T follicular helper cell (primary cell): ENCODE data around the gene ALDH18A1.
"Not testable (repeated sequence)": the region's sequence is repeated elsewhere in the genome, so short reads cannot be mapped to it uniquely, and the experiment has no call there.

Experiments
- DNase-seq: peaks from one replicate; pipeline ENCODE4 v3.0.0-alpha.2; 2020; ENCODE audit warnings: low read depth

Gene ALDH18A1

DNA sequence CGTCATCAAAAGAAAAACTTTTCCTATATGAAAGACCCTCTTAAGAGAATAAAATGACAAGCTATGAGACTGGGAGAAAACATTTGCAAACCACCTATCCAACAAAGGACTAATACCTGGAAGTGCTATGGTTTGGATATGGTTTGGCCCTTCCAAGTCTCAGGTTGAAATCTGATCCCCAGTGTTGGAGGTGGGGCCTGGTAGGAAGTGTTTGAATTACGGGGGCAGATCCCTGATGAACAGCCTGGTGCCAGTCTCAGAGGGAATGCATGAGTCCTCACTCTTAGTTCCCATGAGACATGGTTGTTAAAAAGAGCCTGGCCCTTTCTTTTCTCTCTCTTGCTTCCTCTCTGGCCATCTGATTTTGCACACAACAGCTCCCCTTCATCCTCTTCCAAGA lies 6.3 kb downstream of the ALDH18A1 start:
- no peak for DNase-seq

- DNase-seq: no peak
Observed at GRCh38 chr10:95648138-95648537, 8.4 kb downstream of the ALDH18A1 start.

GRCh38 chr10:95646160-95646559 lies 10.4 kb downstream of the ALDH18A1 start:
- DNase-seq: no peak

- DNase-seq: no peak
Observed at GRCh38 chr10:95644901-95645300, 11.6 kb downstream of the ALDH18A1 start.

DNA sequence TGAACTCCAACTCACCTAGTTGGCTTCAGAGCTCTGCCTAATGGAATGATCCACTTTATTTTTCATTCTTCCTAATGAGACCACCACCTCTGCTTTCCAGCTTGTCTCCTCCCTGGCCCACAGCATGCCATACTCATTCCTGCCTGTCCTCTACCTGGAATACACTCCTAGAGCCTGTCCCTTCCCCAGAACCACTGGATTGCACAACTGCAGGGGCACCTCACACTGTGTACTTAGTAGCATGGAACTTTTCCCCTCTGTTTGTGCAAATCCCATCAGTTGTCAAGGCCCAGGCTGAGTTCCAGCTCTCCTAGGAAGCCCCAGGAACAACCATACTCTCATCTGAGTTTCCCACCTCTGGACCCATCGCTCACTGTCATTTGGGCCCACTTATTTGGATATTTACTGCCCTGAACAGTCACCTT lies 15.6 kb downstream of the ALDH18A1 start:
- DNase-seq: no peak

DNA sequence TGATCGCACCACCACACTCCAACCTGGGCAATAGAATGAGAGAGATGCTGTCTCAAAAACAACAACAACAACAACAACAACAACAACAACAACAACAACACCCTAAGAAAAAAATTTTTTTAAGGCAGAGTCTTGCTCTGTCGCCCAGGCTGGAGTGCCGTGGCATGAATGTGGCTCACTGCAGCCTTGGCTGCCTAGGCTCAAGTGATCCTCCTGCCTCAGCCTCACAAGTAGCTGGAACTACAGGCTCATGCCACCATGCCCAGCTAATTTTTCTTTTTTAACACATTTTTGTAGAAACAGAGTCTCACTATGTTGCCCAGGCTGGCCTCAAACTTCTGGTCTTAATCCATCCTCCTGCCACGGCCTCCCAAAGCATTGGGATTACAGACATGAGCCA lies 18.6 kb downstream of the ALDH18A1 start:
- DNase-seq: no peak

DNA sequence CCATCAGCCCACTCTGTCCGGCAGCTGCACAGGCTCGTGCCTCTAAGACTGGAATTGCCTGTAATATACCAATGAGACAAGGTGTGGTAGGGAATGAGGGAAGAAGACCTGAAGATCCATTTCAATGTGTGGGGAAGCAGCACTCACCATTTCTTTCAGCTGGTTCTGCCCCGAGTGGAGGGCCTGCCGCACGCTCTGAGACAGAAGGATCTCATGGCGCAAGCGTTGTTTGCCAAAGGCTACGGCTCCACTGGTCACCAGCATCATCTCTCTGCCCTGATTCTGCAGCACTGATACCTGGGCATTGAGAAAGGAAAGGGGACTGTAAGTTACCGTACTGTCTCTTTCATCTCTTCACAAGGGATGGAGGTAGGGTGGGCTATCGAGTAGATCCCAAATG lies 19.4 kb downstream of the ALDH18A1 start:
- DNase-seq: no peak

DNA sequence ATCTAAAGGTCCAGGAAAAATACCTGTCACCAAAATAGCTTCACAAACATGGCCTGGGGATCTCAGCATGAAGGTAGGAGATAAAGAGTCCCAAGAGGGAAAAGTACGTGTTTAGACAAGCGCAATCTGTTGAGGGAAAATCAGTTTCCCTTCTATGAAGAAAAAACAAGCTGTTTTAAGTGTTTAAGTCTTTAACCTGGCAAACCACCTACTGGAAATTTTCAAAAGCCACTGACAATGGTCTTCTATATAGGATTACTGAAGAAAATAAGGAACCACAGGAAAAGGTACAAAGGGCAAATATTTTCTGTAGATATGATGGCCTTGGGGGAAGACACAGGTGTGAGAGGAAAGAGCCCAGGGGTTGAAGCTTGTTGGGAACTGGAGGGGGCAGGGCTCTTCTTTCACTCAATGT lies 21.2 kb downstream of the ALDH18A1 start:
- DNase-seq: no peak

- no peak for DNase-seq
Observed at GRCh38 chr10:95628786-95629185, 27.7 kb downstream of the ALDH18A1 start.

GRCh38 chr10:95626500-95626899 lies 30.0 kb downstream of the ALDH18A1 start:
- no peak for DNase-seq

DNA sequence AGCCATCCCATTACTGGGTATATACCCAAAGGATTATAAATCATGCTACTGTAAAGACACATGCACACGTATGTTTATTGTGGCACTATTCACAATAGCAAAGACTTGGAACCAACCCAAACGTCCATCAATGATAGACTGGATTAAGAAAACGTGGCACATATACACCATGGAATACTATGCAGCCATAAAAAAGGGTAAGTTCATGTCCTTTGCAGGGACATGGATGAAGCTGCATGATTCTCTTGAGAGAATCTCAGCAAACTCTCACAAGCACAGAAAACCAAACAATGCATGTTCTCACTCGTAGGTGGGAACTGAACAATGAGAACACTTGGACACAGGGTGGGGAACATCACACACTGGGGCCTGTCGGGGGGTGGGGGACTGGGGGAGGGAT lies 36.1 kb downstream of the ALDH18A1 start:
- not testable (repeated sequence) for DNase-seq

DNA sequence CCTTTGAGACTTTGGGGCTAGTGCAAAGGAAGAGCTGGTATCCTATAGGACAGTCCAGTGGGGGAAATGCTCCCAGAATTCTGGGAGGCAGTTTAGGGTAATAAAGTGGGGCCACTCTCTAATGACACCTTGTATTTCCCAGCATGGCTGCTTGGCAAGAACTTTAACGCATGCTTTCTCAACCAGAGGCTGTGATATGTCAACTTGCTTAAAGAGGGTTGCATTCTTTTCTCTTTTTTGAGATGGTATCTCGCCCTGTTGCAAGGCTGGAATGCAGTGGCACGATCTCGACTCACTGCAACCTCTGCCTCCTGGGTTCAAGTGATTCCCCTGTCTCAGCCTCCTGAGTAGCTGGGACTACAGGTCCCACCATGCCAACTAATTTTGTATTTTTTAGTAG lies 38.4 kb downstream of the ALDH18A1 start:
- DNase-seq: no peak

DNA sequence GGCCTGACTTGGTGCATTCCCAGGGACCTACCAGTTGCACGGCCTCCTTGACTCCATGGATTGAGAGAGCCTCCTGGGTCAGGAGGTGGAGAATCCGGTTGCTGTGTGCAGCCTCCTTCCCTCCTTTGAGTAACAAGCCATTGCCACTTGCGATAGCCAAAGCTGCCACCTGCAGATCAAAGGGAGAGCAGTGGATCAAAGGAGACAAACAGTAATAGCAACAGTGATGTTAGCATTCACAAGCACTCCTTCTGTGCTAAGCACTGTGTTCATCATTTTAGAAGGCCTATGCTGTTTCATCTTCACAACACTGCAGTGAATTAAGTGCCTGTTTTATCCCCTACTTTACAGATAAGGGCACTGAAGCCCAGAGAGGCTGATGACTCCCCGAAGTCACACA lies 40.1 kb downstream of the ALDH18A1 start:
- DNase-seq: no peak

DNA sequence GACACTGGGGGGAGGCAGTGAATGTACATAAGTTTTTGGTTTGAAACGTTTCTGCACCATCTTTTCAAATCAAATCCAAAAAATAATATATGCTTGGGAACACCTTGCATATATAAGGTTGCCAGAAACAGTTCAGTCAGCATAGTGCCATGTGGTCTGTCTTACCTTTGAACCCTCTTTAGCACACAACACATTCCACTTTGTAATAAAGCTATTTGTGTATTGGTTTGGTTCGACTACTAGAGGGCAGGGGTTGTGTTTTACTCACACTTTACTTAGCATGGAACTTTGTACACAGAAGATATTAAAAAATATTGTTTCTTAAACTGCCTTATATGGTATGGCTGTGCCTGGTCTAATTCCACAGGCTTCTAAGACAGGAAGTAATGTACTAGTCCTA lies 43.2 kb downstream of the ALDH18A1 start:
- no peak for DNase-seq

- DNase-seq: no peak
Observed at GRCh38 chr10:95610727-95611126, 45.8 kb downstream of the ALDH18A1 start.

DNA sequence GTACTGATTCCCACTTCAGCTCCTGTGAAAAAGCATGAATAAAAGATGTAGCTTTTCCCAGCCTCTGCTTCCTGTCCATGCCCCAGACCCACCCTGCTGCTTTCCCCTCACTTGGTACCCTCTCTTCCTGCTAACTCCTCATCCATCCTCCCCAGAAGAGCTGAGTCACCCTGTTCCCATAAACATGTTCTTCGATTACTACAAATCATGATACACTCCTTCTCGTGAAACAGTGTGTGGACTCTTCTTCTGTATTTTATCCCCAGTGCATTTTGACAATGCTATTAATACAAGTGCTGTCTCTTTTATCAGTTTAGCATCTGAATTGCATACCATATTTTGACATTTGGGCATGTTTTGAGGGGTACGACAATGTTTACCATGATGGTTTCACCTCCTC lies 49.6 kb downstream of the ALDH18A1 start:
- DNase-seq: no peak

- no peak for DNase-seq
Observed at GRCh38 chr10:95605163-95605562, 51.3 kb downstream of the ALDH18A1 start.

DNA sequence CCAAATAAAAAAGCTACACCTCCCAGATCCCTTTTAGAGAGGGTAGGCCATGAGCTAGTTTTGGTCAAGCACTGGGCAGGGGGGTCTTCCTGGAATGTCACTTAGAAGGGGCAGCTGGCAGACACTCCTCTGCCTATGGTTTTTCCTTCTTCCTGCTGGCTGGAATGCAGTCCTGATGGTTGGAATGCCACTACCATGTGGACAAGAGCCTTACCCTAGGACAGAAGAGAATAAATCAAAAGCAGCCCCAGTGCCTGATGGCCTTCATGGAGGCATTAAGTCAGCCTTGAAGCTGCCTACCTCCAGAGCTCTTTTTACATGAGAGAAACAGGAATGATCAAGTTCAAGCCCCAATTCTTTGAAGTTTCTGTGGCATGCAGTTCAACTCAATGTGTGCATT lies 51.9 kb downstream of the ALDH18A1 start:
- no peak for DNase-seq

DNA sequence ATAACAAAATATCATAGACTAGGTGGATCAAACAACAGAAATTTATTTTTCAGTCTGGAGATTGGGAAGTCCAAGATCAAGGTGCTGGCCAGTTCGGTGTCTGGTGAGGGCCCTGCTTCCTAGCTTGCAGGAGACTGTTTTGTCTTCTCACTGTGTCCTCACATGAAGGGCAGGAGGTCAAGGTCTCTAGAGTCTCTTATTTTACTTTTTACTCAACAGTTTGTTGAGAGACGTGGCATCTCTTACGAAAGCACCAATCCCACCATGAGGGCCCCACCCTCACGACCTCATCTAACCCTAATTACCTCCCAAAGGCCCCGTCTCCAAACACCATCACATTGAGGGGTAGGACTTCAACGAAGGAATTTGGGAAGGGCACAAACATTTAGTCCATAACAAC lies 54.1 kb downstream of the ALDH18A1 start:
- DNase-seq: no peak

- DNase-seq: peak; percentile 9
Observed at GRCh38 chr10:95601116-95601719, 55.3 kb downstream of the ALDH18A1 start.

DNA sequence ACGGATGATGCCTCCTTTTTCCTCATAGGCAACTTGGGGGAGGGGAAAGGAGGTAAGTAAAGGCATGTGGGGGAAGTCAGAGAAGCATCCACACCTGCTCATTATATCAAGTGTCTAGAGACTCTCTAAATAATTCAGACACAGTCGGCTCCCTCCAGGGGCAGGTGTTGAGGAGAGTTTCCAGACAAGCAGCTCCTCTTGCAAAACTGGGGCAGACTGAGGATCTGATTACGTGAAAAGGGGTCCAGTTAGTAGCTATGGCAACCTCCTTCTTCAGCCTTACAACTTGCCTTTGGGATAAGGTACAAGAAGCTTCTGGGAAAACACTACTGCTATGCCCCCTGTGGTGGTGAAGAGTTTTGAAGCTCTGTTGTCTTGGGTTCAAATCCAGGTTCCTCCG lies 56.4 kb downstream of the ALDH18A1 start:
- DNase-seq: no peak

- DNase-seq: no peak
Observed at GRCh38 chr10:95597788-95598187, 58.7 kb downstream of the ALDH18A1 start.

DNA sequence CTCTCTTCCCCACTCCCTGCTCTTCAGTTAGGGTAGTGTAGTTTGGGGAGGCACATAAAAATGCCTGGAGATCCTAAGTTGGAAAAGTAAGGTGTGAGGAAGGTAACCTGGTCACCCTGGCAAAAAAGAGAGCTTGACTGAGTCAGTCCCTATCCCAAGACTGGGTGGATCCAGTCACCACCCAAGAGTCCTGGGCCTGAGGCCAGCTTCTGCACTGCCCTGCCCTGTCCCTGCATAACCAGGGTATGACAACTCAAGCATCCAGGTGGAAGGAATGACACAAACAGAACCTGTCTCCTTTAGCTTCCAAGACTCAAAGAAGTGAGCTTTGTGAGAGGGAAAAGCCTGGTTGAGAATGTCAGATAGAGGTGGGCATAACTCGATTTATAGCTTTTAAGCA lies 68.5 kb downstream of the ALDH18A1 start:
- no peak for DNase-seq

DNA sequence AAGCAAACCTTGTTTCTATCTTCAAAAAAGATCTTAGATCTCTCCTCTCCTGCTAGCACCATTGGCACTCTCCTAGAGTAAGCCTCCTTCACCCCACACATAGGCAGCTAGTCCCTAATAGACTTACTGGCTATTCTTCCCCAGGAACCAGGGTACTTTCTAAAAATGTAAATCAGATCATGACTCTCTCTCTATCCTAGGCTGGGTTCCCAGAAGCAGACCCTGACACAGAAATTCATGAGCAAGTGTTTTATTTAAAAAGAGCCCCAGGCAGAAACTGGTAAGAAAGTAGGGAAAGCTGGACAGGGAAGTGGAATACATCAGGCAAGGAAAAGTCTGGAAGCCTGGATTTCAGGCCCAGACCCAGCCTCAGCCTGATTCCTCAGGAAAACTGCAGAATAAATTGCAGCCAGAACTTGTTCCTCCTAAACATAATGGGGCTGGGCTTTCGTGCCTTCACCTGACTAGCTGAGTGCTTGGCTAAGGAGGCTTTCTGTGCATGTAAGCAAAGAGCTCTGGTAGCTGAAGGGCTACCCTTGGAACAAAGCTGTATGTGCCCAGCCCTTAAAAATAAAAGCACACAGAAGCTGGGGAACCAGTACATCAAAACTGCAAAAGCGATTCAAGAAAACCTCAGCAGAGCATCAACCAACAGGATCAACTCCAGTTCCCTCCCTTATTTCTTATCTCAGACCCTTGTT lies 76.5 kb downstream of the ALDH18A1 start:
- no peak for DNase-seq
